ENCODE data around the gene EED.

The EED gene

DNA sequence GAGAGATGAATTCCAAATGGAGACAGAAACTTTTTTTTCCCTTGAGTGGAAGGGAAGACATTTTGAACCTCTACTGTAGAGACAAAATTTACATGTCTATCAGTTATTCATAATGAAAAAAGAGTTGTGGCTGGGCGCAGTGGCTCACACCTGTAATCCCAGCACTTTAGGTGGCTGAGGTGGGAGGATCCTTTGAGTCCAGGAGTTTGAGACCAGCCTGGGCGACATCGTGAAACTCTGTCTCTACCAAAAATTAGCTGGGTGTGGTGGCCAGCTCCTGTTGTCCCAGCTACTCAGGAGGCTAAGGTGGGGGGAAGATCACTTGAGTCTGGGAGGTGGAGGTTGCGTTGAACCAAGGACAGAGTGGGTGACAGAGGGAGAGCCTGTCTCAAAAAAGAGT, 4.1 kb downstream of the EED start:
- no peak for TF ChIP-seq EZH2phosphoT487 (IDR thresholded peaks at IDR 0.05; ENCODE audit: borderline replicate concordance, low read length)
- TF ChIP-seq, protein P1, sequence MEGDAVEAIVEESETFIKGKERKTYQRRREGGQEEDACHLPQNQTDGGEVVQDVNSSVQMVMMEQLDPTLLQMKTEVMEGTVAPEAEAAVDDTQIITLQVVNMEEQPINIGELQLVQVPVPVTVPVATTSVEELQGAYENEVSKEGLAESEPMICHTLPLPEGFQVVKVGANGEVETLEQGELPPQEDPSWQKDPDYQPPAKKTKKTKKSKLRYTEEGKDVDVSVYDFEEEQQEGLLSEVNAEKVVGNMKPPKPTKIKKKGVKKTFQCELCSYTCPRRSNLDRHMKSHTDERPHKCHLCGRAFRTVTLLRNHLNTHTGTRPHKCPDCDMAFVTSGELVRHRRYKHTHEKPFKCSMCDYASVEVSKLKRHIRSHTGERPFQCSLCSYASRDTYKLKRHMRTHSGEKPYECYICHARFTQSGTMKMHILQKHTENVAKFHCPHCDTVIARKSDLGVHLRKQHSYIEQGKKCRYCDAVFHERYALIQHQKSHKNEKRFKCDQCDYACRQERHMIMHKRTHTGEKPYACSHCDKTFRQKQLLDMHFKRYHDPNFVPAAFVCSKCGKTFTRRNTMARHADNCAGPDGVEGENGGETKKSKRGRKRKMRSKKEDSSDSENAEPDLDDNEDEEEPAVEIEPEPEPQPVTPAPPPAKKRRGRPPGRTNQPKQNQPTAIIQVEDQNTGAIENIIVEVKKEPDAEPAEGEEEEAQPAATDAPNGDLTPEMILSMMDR (IDR thresholded peaks at IDR 0.05; ENCODE audit: low read depth, low read length, poor library complexity, severe bottlenecking) = no peak
- H3F3A ChIP-seq (ENCODE audit: control insufficient read depth, insufficient read depth) = no peaks in the 10 kb centered on the region
- H3K79me2 ChIP-seq (ENCODE audit: control insufficient read depth, low read length) = peaks cover 86% of the 10 kb centered on the region
- H4K20me1 ChIP-seq (ENCODE audit: control insufficient read depth, insufficient read depth, low read depth, low read length) = peaks cover 22% of the 10 kb centered on the region; the same call in 1 of the 2 replicates
- H3K27me3 ChIP-seq (ENCODE audit: control insufficient read depth, low read length) = no peaks in the 10 kb centered on the region
- no peak overlapping the region for H3K27ac ChIP-seq (ENCODE audit: low read depth, low read length)
- no peaks in the 10 kb centered on the region for H3K9me3 ChIP-seq (ENCODE audit: control insufficient read depth, insufficient read depth, low read length)
- peaks cover 59% of the 10 kb centered on the region for H3K36me3 ChIP-seq (ENCODE audit: control insufficient read depth, low read length)
- peak overlapping the region; percentile 82 for H3K4me2 ChIP-seq (ENCODE audit: low read length)
- H3K4me3 ChIP-seq (ENCODE audit: low read length) = no peak overlapping the region
- H3K9me2 ChIP-seq (replicated peaks; ENCODE audit: control insufficient read depth, low read length) = no peaks in the 10 kb centered on the region
- peaks cover 47% of the 10 kb centered on the region for H3K4me1 ChIP-seq (ENCODE audit: control insufficient read depth, low read length)

DNA sequence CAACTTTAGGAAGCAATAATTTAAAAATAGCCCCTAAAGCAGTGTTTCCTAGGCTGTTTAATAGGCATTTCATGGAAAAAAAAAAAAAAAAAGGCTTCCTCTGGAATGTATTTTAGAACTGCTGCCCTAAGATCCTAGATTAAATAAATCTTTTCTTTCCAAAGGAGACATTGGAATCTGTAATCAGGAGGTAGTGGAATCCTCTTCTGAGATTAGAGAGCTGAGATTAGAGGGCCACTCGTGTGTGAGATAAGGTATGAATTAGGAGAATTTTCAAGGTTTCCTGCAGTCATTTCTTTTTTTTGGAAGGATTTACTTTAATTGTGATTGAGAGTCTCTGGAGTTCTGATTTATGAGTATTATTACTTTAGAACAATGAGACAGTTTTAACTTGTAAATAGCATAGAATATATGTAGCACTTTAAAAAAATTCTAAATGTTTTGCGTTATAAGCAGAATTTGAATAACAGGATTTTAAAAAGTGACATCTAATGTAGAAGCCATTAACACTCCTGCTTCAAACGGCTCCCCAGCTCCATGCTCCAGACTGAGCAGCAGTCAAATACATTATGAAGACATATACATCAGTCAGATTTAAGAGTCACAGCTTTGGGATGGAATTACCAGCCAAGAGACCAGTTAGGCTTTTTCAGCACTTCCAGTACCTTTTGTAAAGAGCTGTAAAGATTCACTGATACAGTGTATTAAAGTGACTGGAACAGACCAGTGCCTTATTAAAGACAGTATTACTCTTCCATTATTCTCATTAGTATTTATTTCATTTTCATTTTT, 5.0 kb downstream of the EED start:
- H3F3A ChIP-seq (ENCODE audit: control insufficient read depth, insufficient read depth) = no peaks in the 10 kb centered on the region
- H3K9me3 ChIP-seq (ENCODE audit: control insufficient read depth, insufficient read depth, low read length) = no peaks in the 10 kb centered on the region
- no peak overlapping the region; the same call in 1 of the 2 replicates for H3K4me3 ChIP-seq (ENCODE audit: low read length)
- H3K27me3 ChIP-seq (ENCODE audit: control insufficient read depth, low read length) = no peaks in the 10 kb centered on the region
- H3K9me2 ChIP-seq (replicated peaks; ENCODE audit: control insufficient read depth, low read length) = no peaks in the 10 kb centered on the region
- no peak overlapping the region for H3K27ac ChIP-seq (ENCODE audit: low read depth, low read length)
- peaks cover 42% of the 10 kb centered on the region for H3K4me1 ChIP-seq (ENCODE audit: control insufficient read depth, low read length)
- H4K20me1 ChIP-seq (ENCODE audit: control insufficient read depth, insufficient read depth, low read depth, low read length) = peaks cover 22% of the 10 kb centered on the region; the same call in 1 of the 2 replicates
- H3K4me2 ChIP-seq (ENCODE audit: low read length) = peak overlapping the region; percentile 82
- peaks cover 60% of the 10 kb centered on the region for H3K36me3 ChIP-seq (ENCODE audit: control insufficient read depth, low read length)
- TF ChIP-seq, protein P1 (IDR thresholded peaks at IDR 0.05; ENCODE audit: low read depth, low read length, poor library complexity, severe bottlenecking) = no peak
- TF ChIP-seq EZH2phosphoT487 (IDR thresholded peaks at IDR 0.05; ENCODE audit: borderline replicate concordance, low read length) = no peak
- H3K79me2 ChIP-seq (ENCODE audit: control insufficient read depth, low read length) = peaks cover 90% of the 10 kb centered on the region

DNA sequence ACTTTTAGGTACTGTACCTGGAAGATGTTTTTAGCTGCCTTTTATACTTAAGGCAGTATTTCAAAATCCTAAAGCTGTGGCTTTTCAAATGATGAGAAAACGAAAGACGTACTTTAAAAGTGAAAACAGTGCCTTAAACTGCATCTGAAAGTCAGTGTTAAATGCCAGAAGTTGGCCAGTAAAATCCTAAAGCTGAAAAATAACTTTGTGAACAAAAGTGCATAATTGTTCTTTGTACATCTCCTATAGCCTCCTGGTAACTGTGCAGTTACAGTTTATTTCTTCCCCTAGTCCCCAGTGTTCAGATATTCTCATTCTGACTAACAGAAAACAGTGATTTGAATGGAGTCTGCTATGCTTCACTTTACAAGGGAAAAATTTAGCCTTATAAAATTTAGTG, 6.8 kb downstream of the EED start:
- Histone ChIP-seq H3K9me2 (replicated peaks; ENCODE audit: control insufficient read depth, low read length) (no peaks in the 10 kb centered on the region), H3K27me3 (ENCODE audit: control insufficient read depth, low read length) (no peaks in the 10 kb centered on the region), H3K9me3 (ENCODE audit: control insufficient read depth, insufficient read depth, low read length) (no peaks in the 10 kb centered on the region), H3K36me3 (ENCODE audit: control insufficient read depth, low read length) (peaks cover 69% of the 10 kb centered on the region), H3K4me2 (ENCODE audit: low read length) (no peak overlapping the region), H3K79me2 (ENCODE audit: control insufficient read depth, low read length) (peaks cover 93% of the 10 kb centered on the region), H3K4me3 (ENCODE audit: low read length) (no peak overlapping the region), H3K27ac (ENCODE audit: low read depth, low read length) (no peak overlapping the region), H3F3A (ENCODE audit: control insufficient read depth, insufficient read depth) (no peaks in the 10 kb centered on the region), H3K4me1 (ENCODE audit: control insufficient read depth, low read length) (peaks cover 40% of the 10 kb centered on the region), H4K20me1 (ENCODE audit: control insufficient read depth, insufficient read depth, low read depth, low read length) (peaks cover 22% of the 10 kb centered on the region; the same call in 1 of the 2 replicates)
- no peak for TF ChIP-seq EZH2phosphoT487 (IDR thresholded peaks at IDR 0.05; ENCODE audit: borderline replicate concordance, low read length)
- TF ChIP-seq, protein P1 (IDR thresholded peaks at IDR 0.05; ENCODE audit: low read depth, low read length, poor library complexity, severe bottlenecking) = no peak

Data from DOHH2 (cell line).